ENCODE results near the gene CREG2.

Gene CREG2

DNA sequence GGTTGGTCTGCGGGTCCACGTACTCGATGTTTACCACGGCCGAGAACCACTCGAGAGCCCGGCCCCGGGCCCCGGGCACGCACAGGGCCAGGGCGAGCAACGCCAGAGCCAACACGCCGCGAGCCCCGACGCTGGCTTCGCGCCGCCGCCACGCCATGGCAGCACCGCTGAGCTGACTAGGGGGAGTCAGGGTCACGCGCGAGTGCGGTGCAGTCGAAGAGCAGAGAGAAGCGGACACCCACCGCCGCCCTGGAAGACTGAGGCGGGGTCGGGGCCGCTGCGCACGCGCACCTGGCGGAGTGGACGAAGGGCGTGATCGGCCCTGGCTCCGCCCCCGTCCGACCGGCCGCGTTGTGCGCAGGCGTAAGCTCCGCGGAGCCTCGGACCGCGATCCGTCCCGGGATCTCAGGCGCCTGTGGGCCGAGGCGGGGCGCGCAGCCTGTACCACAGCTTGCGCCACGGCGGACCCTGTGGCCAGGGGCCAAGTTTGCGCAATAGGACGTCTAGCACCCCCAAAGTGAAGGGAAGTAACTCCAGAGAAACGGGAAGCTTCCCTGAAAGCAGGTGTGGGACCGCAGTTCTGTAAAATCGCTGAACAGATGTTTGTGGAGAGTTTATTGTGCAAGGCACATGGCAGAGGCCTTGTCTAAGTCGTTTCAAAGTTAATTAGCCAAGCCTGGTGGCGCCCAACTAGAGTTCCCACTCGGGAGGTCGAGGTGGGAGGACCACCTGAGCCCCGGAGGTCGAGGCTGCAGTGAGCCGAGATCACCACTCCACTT is 78.7 kb downstream of the CREG2 start, which contains the start of gene RNF149:
Gene RNF149, minus strand, starts transcription at position 270 of the 779 bp plus-strand sequence. Its CDS starts 113 bp downstream, at position 157.
- TF ChIP-seq, protein P1, sequence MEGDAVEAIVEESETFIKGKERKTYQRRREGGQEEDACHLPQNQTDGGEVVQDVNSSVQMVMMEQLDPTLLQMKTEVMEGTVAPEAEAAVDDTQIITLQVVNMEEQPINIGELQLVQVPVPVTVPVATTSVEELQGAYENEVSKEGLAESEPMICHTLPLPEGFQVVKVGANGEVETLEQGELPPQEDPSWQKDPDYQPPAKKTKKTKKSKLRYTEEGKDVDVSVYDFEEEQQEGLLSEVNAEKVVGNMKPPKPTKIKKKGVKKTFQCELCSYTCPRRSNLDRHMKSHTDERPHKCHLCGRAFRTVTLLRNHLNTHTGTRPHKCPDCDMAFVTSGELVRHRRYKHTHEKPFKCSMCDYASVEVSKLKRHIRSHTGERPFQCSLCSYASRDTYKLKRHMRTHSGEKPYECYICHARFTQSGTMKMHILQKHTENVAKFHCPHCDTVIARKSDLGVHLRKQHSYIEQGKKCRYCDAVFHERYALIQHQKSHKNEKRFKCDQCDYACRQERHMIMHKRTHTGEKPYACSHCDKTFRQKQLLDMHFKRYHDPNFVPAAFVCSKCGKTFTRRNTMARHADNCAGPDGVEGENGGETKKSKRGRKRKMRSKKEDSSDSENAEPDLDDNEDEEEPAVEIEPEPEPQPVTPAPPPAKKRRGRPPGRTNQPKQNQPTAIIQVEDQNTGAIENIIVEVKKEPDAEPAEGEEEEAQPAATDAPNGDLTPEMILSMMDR (IDR thresholded peaks at IDR 0.05; ENCODE audit: insufficient read depth, low read depth, low read length, missing control alignments), result no peak
- H3K4me3 ChIP-seq (ENCODE audit: low read length), result peak within 1 kb of the TSS; percentile 63
- peak; percentile 90 for DNase-seq (ENCODE audit: low read depth)

GRCh38 chr2:101307950-101308431 is 79.3 kb downstream of the CREG2 start:
- H3K4me3 ChIP-seq (ENCODE audit: low read length), result peak overlapping the region; percentile 63
- no peak for DNase-seq (ENCODE audit: low read depth)
- TF ChIP-seq, protein P1 (IDR thresholded peaks at IDR 0.05; ENCODE audit: insufficient read depth, low read depth, low read length, missing control alignments), result no peak

- TF ChIP-seq, protein P1 (IDR thresholded peaks at IDR 0.05; ENCODE audit: insufficient read depth, low read depth, low read length, missing control alignments), result no peak
- DNase-seq (ENCODE audit: low read depth), result peak; percentile 61
- peak overlapping the region; percentile 63 for H3K4me3 ChIP-seq (ENCODE audit: low read length)
Measured at GRCh38 chr2:101307503-101307902, 79.8 kb downstream of the CREG2 start.

- peak overlapping the region; percentile 63 for H3K4me3 ChIP-seq (ENCODE audit: low read length)
- DNase-seq (ENCODE audit: low read depth), result no peak
- TF ChIP-seq, protein P1 (IDR thresholded peaks at IDR 0.05; ENCODE audit: insufficient read depth, low read depth, low read length, missing control alignments), result no peak
Measured at GRCh38 chr2:101306410-101306809, 80.9 kb downstream of the CREG2 start.

GRCh38 chr2:101305492-101306078 is 81.7 kb downstream of the CREG2 start:
- DNase-seq (ENCODE audit: low read depth), result peak; percentile 77
- TF ChIP-seq, protein P1 (IDR thresholded peaks at IDR 0.05; ENCODE audit: insufficient read depth, low read depth, low read length, missing control alignments), result no peak
- peak overlapping the region; percentile 63 for H3K4me3 ChIP-seq (ENCODE audit: low read length)

GRCh38 chr2:101305035-101305434 is 82.3 kb downstream of the CREG2 start:
- TF ChIP-seq, protein P1 (IDR thresholded peaks at IDR 0.05; ENCODE audit: insufficient read depth, low read depth, low read length, missing control alignments), result no peak
- no peak overlapping the region for H3K4me3 ChIP-seq (ENCODE audit: low read length)
- DNase-seq (ENCODE audit: low read depth), result no peak
